ENCODE measurements around the gene PCSK6. TPM values are rescaled to one million over a fixed set of nuclear protein-coding genes. Genes with fewer than 3 reads are reported as not detected.

The PCSK6 gene
- polyA plus RNA-seq, 1 donor from 2014 or later: 1.1 TPM

GRCh38 chr15:101449471-101450402, 39.8 kb downstream of the PCSK6 start:
- no peak overlapping the region for H3K27ac ChIP-seq (ENCODE audit: low read length)
- H3K4me2 ChIP-seq (ENCODE audit: low read length): no peak overlapping the region
- H3K79me2 ChIP-seq (replicated peaks; ENCODE audit: insufficient read depth, low read length): no peaks in the 10 kb centered on the region
- no peaks in the 10 kb centered on the region for H3K36me3 ChIP-seq (ENCODE audit: insufficient read depth, low read length)
- H3F3A ChIP-seq (ENCODE audit: insufficient read depth, low read length, poor library complexity, severe bottlenecking): no peaks in the 10 kb centered on the region
- no peaks in the 10 kb centered on the region for H3K9me2 ChIP-seq (ENCODE audit: insufficient read depth, low read length)
- no peaks in the 10 kb centered on the region for H3K27me3 ChIP-seq (ENCODE audit: insufficient read depth, low read depth, low read length)
- H3K9ac ChIP-seq (ENCODE audit: low read length): no peak overlapping the region
- H3K4me3 ChIP-seq (ENCODE audit: low read length): no peak overlapping the region
- TF ChIP-seq EZH2 (IDR thresholded peaks at IDR 0.05; ENCODE audit: borderline replicate concordance, insufficient read depth, low read length, poor library complexity, severe bottlenecking) (no peak), REST (IDR thresholded peaks at IDR 0.05; ENCODE audit: borderline replicate concordance) (no peak), RAD21 (conservative IDR thresholded peaks at IDR 0.05) (no peak), MXI1 (conservative IDR thresholded peaks at IDR 0.05; ENCODE audit: poor library complexity, severe bottlenecking) (no peak), POLR2AphosphoS5 (IDR thresholded peaks at IDR 0.05) (no peak), EP300 (conservative IDR thresholded peaks at IDR 0.05; ENCODE audit: poor library complexity, severe bottlenecking) (no peak), CTCF (IDR thresholded peaks at IDR 0.05; ENCODE audit: poor library complexity, severe bottlenecking) (no peak), SMC3 (conservative IDR thresholded peaks at IDR 0.05; ENCODE audit: poor library complexity) (no peak), TAF1 (IDR thresholded peaks at IDR 0.05; ENCODE audit: low read depth) (no peak)
- no peaks in the 10 kb centered on the region for H3K9me3 ChIP-seq (ENCODE audit: low read length)
- H4K20me1 ChIP-seq (ENCODE audit: insufficient read depth): no peaks in the 10 kb centered on the region
- H2AFZ ChIP-seq (ENCODE audit: low read depth, low read length): no peak overlapping the region

GRCh38 chr15:101448336-101448735, 41.2 kb downstream of the PCSK6 start:
- no peak overlapping the region for H3K27ac ChIP-seq (ENCODE audit: low read length)
- H3K9me3 ChIP-seq (ENCODE audit: low read length): no peaks in the 10 kb centered on the region
- H3K9ac ChIP-seq (ENCODE audit: low read length): no peak overlapping the region
- no peak overlapping the region for H2AFZ ChIP-seq (ENCODE audit: low read depth, low read length)
- TF ChIP-seq RAD21 (conservative IDR thresholded peaks at IDR 0.05): no peak
- TF ChIP-seq EZH2 (IDR thresholded peaks at IDR 0.05; ENCODE audit: borderline replicate concordance, insufficient read depth, low read length, poor library complexity, severe bottlenecking): no peak
- no peak for TF ChIP-seq EP300 (conservative IDR thresholded peaks at IDR 0.05; ENCODE audit: poor library complexity, severe bottlenecking)
- TF ChIP-seq MXI1 (conservative IDR thresholded peaks at IDR 0.05; ENCODE audit: poor library complexity, severe bottlenecking): no peak
- no peak for TF ChIP-seq SMC3 (conservative IDR thresholded peaks at IDR 0.05; ENCODE audit: poor library complexity)
- TF ChIP-seq REST (IDR thresholded peaks at IDR 0.05; ENCODE audit: borderline replicate concordance): no peak
- TF ChIP-seq TAF1 (IDR thresholded peaks at IDR 0.05; ENCODE audit: low read depth): no peak
- TF ChIP-seq POLR2AphosphoS5 (IDR thresholded peaks at IDR 0.05): no peak
- no peaks in the 10 kb centered on the region for H3K27me3 ChIP-seq (ENCODE audit: insufficient read depth, low read depth, low read length)
- H4K20me1 ChIP-seq (ENCODE audit: insufficient read depth): no peaks in the 10 kb centered on the region
- H3K9me2 ChIP-seq (ENCODE audit: insufficient read depth, low read length): no peaks in the 10 kb centered on the region
- no peaks in the 10 kb centered on the region for H3F3A ChIP-seq (ENCODE audit: insufficient read depth, low read length, poor library complexity, severe bottlenecking)
- H3K4me3 ChIP-seq (ENCODE audit: low read length): no peak overlapping the region
- no peaks in the 10 kb centered on the region for H3K79me2 ChIP-seq (replicated peaks; ENCODE audit: insufficient read depth, low read length)
- no peaks in the 10 kb centered on the region for H3K36me3 ChIP-seq (ENCODE audit: insufficient read depth, low read length)
- H3K4me2 ChIP-seq (ENCODE audit: low read length): no peak overlapping the region

All from neural cell (in vitro differentiated cells).